ENCODE results near the gene CALM1. TPM values are rescaled to one million over a fixed set of nuclear protein-coding genes. Genes with fewer than 3 reads are reported as not detected.

Gene CALM1
- total RNA-seq, 6 experiments from 2014 or later: 143 to 207 (median 161) TPM

- intact Hi-C loops (cut with DNase I): no loop called here
- ATAC-seq: no peak
- TF ChIP-seq, protein P1, sequence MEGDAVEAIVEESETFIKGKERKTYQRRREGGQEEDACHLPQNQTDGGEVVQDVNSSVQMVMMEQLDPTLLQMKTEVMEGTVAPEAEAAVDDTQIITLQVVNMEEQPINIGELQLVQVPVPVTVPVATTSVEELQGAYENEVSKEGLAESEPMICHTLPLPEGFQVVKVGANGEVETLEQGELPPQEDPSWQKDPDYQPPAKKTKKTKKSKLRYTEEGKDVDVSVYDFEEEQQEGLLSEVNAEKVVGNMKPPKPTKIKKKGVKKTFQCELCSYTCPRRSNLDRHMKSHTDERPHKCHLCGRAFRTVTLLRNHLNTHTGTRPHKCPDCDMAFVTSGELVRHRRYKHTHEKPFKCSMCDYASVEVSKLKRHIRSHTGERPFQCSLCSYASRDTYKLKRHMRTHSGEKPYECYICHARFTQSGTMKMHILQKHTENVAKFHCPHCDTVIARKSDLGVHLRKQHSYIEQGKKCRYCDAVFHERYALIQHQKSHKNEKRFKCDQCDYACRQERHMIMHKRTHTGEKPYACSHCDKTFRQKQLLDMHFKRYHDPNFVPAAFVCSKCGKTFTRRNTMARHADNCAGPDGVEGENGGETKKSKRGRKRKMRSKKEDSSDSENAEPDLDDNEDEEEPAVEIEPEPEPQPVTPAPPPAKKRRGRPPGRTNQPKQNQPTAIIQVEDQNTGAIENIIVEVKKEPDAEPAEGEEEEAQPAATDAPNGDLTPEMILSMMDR (IDR thresholded peaks at IDR 0.05): no peak
- no peak for TF ChIP-seq POLR2A (IDR thresholded peaks at IDR 0.05)
- Histone ChIP-seq H3K27ac (peak overlapping the region; percentile 95 to 100 (median 99)), H3K36me3 (no peaks in the 10 kb centered on the region), H3K27me3 (no peaks in the 10 kb centered on the region), H3K9me3 (no peaks in the 10 kb centered on the region), H3K4me3 (peak overlapping the region; percentile 43 to 64 (median 63)), H3K4me1 (peaks cover 0 to 19% (median 10%) of the 10 kb centered on the region in 4 donors)
- WGBS (ENCODE audit: insufficient coverage, low coverage, low lambda C conversion rate, missing lambda C conversion rate): 31% methylated on average over 3 of the region's 3 CpGs
- DNase-seq: no peak
Observed at GRCh38 chr14:90384543-90384911, 12.3 kb upstream of the CALM1 start.

GRCh38 chr14:90386321-90386720 lies 10.5 kb upstream of the CALM1 start:
- Histone ChIP-seq H3K27ac (no peak overlapping the region), H3K9me3 (no peaks in the 10 kb centered on the region), H3K4me3 (no peak overlapping the region), H3K36me3 (no peaks in the 10 kb centered on the region), H3K4me1 (peaks cover 0 to 12% (median 7%) of the 10 kb centered on the region in 4 donors), H3K27me3 (no peaks in the 10 kb centered on the region)
- DNase-seq (no peak), ATAC-seq (no peak)
- TF ChIP-seq, protein P1 (IDR thresholded peaks at IDR 0.05): no peak
- TF ChIP-seq POLR2A (IDR thresholded peaks at IDR 0.05): no peak
- 78% methylated on average over 2 of the region's 2 CpGs for WGBS (ENCODE audit: insufficient coverage, low coverage, low lambda C conversion rate, missing lambda C conversion rate)
- intact Hi-C loops (cut with DNase I): no loop called here

DNA sequence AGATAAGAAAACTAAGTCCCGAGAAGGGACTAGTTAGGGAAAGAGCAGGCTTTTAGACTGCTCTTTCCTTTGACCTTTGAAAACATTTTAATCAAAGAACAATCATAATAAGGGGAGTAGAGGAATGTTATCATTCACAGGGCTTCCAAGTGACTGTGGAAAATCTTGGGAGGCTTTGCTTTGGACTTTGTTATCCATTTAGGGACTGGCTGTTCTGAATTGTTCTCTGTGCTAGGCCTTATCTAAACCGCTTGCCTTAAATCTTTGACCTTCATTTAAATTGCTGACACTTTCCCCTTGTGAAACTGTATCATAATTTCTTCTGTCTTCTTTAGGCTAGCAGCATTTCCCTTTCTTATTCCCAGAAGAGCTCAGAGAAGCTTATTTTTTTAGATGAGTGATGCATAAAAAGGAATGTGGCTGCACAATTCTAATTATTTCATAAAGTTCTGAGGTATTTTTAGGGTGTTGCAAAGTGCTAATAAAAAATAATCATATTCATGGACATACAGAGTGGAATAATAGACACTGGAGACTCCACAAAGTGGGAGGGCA lies 9.5 kb upstream of the CALM1 start:
- Histone ChIP-seq H3K9me3 (no peaks in the 10 kb centered on the region), H3K4me3 (no peak overlapping the region), H3K4me1 (peaks cover 0 to 7% (median 4%) of the 10 kb centered on the region in 4 donors), H3K27me3 (no peaks in the 10 kb centered on the region), H3K36me3 (no peaks in the 10 kb centered on the region), H3K27ac (no peak overlapping the region)
- ATAC-seq (no peak), DNase-seq (no peak)
- TF ChIP-seq, protein P1 (IDR thresholded peaks at IDR 0.05): no peak
- no peak for TF ChIP-seq POLR2A (IDR thresholded peaks at IDR 0.05)
- intact Hi-C loops (cut with DNase I): no loop called here
- 79% methylated on average over 2 of the region's 2 CpGs for WGBS (ENCODE audit: insufficient coverage, low coverage, low lambda C conversion rate, missing lambda C conversion rate)

DNA sequence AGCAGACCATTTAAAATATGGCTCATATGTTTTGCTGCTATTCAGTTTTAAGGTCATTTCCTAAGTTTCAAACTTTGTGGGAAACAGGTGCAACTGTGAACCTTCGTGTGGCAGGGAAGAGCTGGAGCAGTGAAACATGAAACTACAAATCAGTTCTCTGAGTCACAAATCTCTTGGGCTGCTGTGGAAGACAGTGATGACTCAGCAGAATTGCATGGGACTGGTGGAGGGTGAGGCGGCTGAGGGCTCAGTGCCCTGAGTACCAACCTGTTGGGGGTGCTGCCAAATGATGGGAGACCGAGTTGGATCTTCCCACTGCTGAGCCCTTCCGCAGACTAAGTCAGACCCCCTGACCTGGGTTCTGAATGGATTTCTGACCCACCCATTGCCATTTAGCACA lies 8.4 kb upstream of the CALM1 start:
- 76% methylated on average over 3 of the region's 4 CpGs for WGBS (ENCODE audit: insufficient coverage, low coverage, low lambda C conversion rate, missing lambda C conversion rate)
- peaks cover 0 to 7% (median 3%) of the 10 kb centered on the region in 4 donors for H3K4me1 ChIP-seq
- H3K27ac ChIP-seq: no peak overlapping the region
- no peaks in the 10 kb centered on the region for H3K36me3 ChIP-seq
- H3K4me3 ChIP-seq: no peak overlapping the region
- no peaks in the 10 kb centered on the region for H3K27me3 ChIP-seq
- DNase-seq: no peak
- peak in 1 of 4 donors; percentile 23 for ATAC-seq
- intact Hi-C loops (cut with DNase I): no loop called here
- TF ChIP-seq, protein P1 (IDR thresholded peaks at IDR 0.05): no peak
- no peak for TF ChIP-seq POLR2A (IDR thresholded peaks at IDR 0.05)
- H3K9me3 ChIP-seq: no peaks in the 10 kb centered on the region
